HepG2 (cell line): ENCODE results near the gene UBL7. TPM values are rescaled to one million over a fixed set of nuclear protein-coding genes. Genes with fewer than 3 reads are reported as not detected.
A peak's percentile ranks its signal among the peaks of the same experiment; 100 is the strongest.

Source experiments
- ARID2 ChIP-seq: sonication (generic); formaldehyde crosslinking; IDR thresholded peaks from 2 replicates; pipeline ENCODE4 v1.8.1; 2022; ENCODE audit warnings: mild to moderate bottlenecking, missing genetic modification reagents, borderline replicate concordance
- DMAP1 ChIP-seq: IDR thresholded peaks from 2 replicates; pipeline ENCODE4 v1.6.1; 2016
- HNF4G ChIP-seq, 2 experiments: sonication (generic) in 1 of 2; formaldehyde crosslinking in 1 of 2; IDR thresholded peaks; 2 replicates each; pipeline versions ENCODE4 v1.4.0 to v1.6.1; 2011 to 2020; ENCODE audit warnings: borderline replicate concordance in 2 of 2, low read depth in 2 of 2, mild to moderate bottlenecking in 2 of 2, low read length in 1 of 2, missing genetic modification reagents in 1 of 2, moderate library complexity in 1 of 2
- MTA1 ChIP-seq: sonication (generic); formaldehyde crosslinking; IDR thresholded peaks from 2 replicates; pipeline ENCODE4 v1.4.0; 2020; ENCODE audit warnings: missing genetic modification reagents, mild to moderate bottlenecking, borderline replicate concordance
- RBAK ChIP-seq: sonication (generic); formaldehyde crosslinking; IDR thresholded peaks from 2 replicates; pipeline ENCODE4 v1.5.1; 2020; ENCODE audit warnings: mild to moderate bottlenecking, missing genetic modification reagents
- SPEN ChIP-seq: sonication (generic); formaldehyde crosslinking; IDR thresholded peaks from 2 replicates; pipeline ENCODE4 v1.5.1; 2020; ENCODE audit warnings: low read depth, mild to moderate bottlenecking, missing genetic modification reagents
- ZC3H4 ChIP-seq: sonication (generic); formaldehyde crosslinking; IDR thresholded peaks from 2 replicates; pipeline ENCODE4 v1.4.0; 2020; ENCODE audit warnings: missing genetic modification reagents, borderline replicate concordance
- ZMYM3 ChIP-seq: sonication (generic); formaldehyde crosslinking; IDR thresholded peaks from 2 replicates; pipeline ENCODE4 v1.5.1; 2020; ENCODE audit warnings: mild to moderate bottlenecking, missing genetic modification reagents
- ZNF530 ChIP-seq: sonication (generic); formaldehyde crosslinking; IDR thresholded peaks from 2 replicates; pipeline ENCODE4 v1.5.0; 2020; ENCODE audit warnings: low read depth, mild to moderate bottlenecking, missing genetic modification reagents
- ZNF672 ChIP-seq: sonication (generic); formaldehyde crosslinking; IDR thresholded peaks from 2 replicates; pipeline ENCODE4 v1.8.1; 2022; ENCODE audit warnings: missing genetic modification reagents
- polyA plus RNA-seq, 8 experiments: library from polyadenylated mRNA; depleted of rRNA in 3 of 8; stranded (reverse) in 7 of 8; unstranded in 1 of 8; fragments of >200 nt; fragmentation: Illumina TruSeq in 4 of 8; extraction: Trizol in 4 of 8; gene quantifications; 2 replicates each; pipeline versions ENCODE4 v1.2.1 to v1.2.3, GENCODE V29; 2011 to 2016; ENCODE audit warnings: low read depth in 4 of 8, missing spikeins in 1 of 8, mixed read lengths in 1 of 8; ENCODE audit not compliant: insufficient read depth in 1 of 8
- total RNA-seq, 5 experiments: library from RNA; depleted of rRNA; stranded (reverse); fragments of >200 nt; fragmentation: Illumina TruSeq; extraction: Trizol; gene quantifications; 2 replicates each; pipeline ENCODE4 v1.2.3, GENCODE V29; 2016; ENCODE audit warnings: low read depth in 1 of 5
- TF ChIP-seq, protein P1 (sequence below): sonication (generic); formaldehyde crosslinking; IDR thresholded peaks from 2 replicates; pipeline ENCODE4 v1.5.1; 2020; ENCODE audit warnings: mild to moderate bottlenecking, missing genetic modification reagents, moderate library complexity
- TF ChIP-seq, protein P2 (sequence below): IDR thresholded peaks from 2 replicates; pipeline ENCODE4 v1.4.0; 2020; ENCODE audit warnings: mild to moderate bottlenecking, missing genetic modification reagents
- TF ChIP-seq, protein P3 (sequence below): sonication (generic); formaldehyde crosslinking; IDR thresholded peaks from 2 replicates; pipeline ENCODE4 v1.8.0; 2022; ENCODE audit warnings: missing genetic modification reagents, mild to moderate bottlenecking, moderate library complexity, borderline replicate concordance
- TF ChIP-seq, protein P4 (sequence below): sonication (generic); formaldehyde crosslinking; IDR thresholded peaks from 2 replicates; pipeline ENCODE4 v1.4.0; 2020; ENCODE audit warnings: missing genetic modification reagents

The UBL7 gene
- total and polyA plus RNA-seq, 2 of the 13 experiments (the other 11 are each of a cell fraction or from before 2014, with no cell fraction given), result 55.0 to 63.5 TPM

DNA sequence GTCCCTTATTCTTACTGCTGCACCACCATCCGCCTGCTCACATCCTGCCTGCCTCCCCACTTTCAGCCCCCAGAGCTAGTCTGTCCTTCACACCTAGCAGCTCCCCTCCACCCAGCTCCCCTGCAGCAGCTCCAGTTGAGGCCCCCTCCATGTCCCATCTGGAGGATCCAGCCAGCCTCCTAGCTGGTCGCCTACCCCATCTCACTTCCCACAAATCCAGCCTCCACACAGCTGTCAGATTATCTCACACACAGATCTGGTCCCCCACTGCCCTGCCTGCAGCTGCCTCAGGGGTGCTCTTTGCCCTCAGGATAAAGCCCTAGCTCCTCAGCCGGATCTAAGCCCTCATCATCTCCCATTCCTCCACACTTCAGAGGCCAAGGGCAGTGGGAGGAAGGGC, 18.4 kb downstream of the UBL7 start (continued):
- TF ChIP-seq, protein P1, sequence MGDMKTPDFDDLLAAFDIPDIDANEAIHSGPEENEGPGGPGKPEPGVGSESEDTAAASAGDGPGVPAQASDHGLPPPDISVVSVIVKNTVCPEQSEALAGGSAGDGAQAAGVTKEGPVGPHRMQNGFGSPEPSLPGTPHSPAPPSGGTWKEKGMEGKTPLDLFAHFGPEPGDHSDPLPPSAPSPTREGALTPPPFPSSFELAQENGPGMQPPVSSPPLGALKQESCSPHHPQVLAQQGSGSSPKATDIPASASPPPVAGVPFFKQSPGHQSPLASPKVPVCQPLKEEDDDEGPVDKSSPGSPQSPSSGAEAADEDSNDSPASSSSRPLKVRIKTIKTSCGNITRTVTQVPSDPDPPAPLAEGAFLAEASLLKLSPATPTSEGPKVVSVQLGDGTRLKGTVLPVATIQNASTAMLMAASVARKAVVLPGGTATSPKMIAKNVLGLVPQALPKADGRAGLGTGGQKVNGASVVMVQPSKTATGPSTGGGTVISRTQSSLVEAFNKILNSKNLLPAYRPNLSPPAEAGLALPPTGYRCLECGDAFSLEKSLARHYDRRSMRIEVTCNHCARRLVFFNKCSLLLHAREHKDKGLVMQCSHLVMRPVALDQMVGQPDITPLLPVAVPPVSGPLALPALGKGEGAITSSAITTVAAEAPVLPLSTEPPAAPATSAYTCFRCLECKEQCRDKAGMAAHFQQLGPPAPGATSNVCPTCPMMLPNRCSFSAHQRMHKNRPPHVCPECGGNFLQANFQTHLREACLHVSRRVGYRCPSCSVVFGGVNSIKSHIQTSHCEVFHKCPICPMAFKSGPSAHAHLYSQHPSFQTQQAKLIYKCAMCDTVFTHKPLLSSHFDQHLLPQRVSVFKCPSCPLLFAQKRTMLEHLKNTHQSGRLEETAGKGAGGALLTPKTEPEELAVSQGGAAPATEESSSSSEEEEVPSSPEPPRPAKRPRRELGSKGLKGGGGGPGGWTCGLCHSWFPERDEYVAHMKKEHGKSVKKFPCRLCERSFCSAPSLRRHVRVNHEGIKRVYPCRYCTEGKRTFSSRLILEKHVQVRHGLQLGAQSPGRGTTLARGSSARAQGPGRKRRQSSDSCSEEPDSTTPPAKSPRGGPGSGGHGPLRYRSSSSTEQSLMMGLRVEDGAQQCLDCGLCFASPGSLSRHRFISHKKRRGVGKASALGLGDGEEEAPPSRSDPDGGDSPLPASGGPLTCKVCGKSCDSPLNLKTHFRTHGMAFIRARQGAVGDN (CRISPR knock-in tag), result peak; percentile 42
- TF ChIP-seq RBAK (CRISPR knock-in tag), result no peak
- no peak for TF ChIP-seq ZNF530
- TF ChIP-seq SPEN (CRISPR knock-in tag), result no peak
- TF ChIP-seq, protein P2, sequence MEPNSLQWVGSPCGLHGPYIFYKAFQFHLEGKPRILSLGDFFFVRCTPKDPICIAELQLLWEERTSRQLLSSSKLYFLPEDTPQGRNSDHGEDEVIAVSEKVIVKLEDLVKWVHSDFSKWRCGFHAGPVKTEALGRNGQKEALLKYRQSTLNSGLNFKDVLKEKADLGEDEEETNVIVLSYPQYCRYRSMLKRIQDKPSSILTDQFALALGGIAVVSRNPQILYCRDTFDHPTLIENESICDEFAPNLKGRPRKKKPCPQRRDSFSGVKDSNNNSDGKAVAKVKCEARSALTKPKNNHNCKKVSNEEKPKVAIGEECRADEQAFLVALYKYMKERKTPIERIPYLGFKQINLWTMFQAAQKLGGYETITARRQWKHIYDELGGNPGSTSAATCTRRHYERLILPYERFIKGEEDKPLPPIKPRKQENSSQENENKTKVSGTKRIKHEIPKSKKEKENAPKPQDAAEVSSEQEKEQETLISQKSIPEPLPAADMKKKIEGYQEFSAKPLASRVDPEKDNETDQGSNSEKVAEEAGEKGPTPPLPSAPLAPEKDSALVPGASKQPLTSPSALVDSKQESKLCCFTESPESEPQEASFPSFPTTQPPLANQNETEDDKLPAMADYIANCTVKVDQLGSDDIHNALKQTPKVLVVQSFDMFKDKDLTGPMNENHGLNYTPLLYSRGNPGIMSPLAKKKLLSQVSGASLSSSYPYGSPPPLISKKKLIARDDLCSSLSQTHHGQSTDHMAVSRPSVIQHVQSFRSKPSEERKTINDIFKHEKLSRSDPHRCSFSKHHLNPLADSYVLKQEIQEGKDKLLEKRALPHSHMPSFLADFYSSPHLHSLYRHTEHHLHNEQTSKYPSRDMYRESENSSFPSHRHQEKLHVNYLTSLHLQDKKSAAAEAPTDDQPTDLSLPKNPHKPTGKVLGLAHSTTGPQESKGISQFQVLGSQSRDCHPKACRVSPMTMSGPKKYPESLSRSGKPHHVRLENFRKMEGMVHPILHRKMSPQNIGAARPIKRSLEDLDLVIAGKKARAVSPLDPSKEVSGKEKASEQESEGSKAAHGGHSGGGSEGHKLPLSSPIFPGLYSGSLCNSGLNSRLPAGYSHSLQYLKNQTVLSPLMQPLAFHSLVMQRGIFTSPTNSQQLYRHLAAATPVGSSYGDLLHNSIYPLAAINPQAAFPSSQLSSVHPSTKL (CRISPR knock-in tag), result no peak
- TF ChIP-seq ARID2, result no peak
- TF ChIP-seq ZNF672, result no peak
- TF ChIP-seq ZC3H4, result 0 out of 2 replicates have a peak, but pooled peaks have one; percentile 79
- TF ChIP-seq, protein P3, sequence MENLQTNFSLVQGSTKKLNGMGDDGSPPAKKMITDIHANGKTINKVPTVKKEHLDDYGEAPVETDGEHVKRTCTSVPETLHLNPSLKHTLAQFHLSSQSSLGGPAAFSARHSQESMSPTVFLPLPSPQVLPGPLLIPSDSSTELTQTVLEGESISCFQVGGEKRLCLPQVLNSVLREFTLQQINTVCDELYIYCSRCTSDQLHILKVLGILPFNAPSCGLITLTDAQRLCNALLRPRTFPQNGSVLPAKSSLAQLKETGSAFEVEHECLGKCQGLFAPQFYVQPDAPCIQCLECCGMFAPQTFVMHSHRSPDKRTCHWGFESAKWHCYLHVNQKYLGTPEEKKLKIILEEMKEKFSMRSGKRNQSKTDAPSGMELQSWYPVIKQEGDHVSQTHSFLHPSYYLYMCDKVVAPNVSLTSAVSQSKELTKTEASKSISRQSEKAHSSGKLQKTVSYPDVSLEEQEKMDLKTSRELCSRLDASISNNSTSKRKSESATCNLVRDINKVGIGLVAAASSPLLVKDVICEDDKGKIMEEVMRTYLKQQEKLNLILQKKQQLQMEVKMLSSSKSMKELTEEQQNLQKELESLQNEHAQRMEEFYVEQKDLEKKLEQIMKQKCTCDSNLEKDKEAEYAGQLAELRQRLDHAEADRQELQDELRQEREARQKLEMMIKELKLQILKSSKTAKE (CRISPR knock-in tag), result peak; percentile 30; the same call in 1 of the 2 replicates
- no peak for TF ChIP-seq ZMYM3 (CRISPR knock-in tag)
- TF ChIP-seq HNF4G (IDR thresholded peaks at IDR 0.05; ENCODE audit: borderline replicate concordance, low read depth, low read length), result no peak
- no peak for TF ChIP-seq HNF4G (CRISPR knock-in tag; IDR thresholded peaks at IDR 0.05; ENCODE audit: borderline replicate concordance, low read depth)
- TF ChIP-seq, protein P4, sequence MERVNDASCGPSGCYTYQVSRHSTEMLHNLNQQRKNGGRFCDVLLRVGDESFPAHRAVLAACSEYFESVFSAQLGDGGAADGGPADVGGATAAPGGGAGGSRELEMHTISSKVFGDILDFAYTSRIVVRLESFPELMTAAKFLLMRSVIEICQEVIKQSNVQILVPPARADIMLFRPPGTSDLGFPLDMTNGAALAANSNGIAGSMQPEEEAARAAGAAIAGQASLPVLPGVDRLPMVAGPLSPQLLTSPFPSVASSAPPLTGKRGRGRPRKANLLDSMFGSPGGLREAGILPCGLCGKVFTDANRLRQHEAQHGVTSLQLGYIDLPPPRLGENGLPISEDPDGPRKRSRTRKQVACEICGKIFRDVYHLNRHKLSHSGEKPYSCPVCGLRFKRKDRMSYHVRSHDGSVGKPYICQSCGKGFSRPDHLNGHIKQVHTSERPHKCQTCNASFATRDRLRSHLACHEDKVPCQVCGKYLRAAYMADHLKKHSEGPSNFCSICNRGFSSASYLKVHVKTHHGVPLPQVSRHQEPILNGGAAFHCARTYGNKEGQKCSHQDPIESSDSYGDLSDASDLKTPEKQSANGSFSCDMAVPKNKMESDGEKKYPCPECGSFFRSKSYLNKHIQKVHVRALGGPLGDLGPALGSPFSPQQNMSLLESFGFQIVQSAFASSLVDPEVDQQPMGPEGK (CRISPR knock-in tag), result peak; percentile 61
- TF ChIP-seq DMAP1 (CRISPR knock-in tag), result no peak; the same call in 1 of the 2 replicates
- no peak for TF ChIP-seq MTA1
